ENCODE data around the gene UFD1.

GRCh38 chr22:19527861-19528417, 48.9 kb upstream of the UFD1 start:
- TF ChIP-seq, protein P1, sequence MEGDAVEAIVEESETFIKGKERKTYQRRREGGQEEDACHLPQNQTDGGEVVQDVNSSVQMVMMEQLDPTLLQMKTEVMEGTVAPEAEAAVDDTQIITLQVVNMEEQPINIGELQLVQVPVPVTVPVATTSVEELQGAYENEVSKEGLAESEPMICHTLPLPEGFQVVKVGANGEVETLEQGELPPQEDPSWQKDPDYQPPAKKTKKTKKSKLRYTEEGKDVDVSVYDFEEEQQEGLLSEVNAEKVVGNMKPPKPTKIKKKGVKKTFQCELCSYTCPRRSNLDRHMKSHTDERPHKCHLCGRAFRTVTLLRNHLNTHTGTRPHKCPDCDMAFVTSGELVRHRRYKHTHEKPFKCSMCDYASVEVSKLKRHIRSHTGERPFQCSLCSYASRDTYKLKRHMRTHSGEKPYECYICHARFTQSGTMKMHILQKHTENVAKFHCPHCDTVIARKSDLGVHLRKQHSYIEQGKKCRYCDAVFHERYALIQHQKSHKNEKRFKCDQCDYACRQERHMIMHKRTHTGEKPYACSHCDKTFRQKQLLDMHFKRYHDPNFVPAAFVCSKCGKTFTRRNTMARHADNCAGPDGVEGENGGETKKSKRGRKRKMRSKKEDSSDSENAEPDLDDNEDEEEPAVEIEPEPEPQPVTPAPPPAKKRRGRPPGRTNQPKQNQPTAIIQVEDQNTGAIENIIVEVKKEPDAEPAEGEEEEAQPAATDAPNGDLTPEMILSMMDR (IDR thresholded peaks at IDR 0.05; ENCODE audit: low read depth, low read length): no peak
- no peak for TF ChIP-seq EZH2phosphoT487 (IDR thresholded peaks at IDR 0.05; ENCODE audit: low read depth)
